Stimulated activated CD8-positive, alpha-beta memory T cell treated with anti-CD3 and anti-CD28 coated beads, Interleukin-15, amount 100 ng/mL, for 4 hours (primary cell): Measurements from ENCODE around the gene CNTFR.

Source experiments
- DNase-seq, 2 donors: peaks; one replicate each; pipeline ENCODE4 v3.0.0-alpha.2; 2020; ENCODE audit warnings: low read depth in 2 of 2

CNTFR gene

GRCh38 chr9:34620061-34620994 lies 30.8 kb upstream of the CNTFR start, which contains the start of gene DCTN3:
Gene DCTN3 (minus strand): TSS chr9:34620495. CDS start chr9:34620464, 31 bp downstream.
- peak; percentile 75 to 88 for DNase-seq

- DNase-seq: no peak
Observed at GRCh38 chr9:34615132-34615531, 25.6 kb upstream of the CNTFR start.

GRCh38 chr9:34612788-34613390 lies 23.4 kb upstream of the CNTFR start:
- DNase-seq: peak in 1 of 2 donors; percentile 32

DNA sequence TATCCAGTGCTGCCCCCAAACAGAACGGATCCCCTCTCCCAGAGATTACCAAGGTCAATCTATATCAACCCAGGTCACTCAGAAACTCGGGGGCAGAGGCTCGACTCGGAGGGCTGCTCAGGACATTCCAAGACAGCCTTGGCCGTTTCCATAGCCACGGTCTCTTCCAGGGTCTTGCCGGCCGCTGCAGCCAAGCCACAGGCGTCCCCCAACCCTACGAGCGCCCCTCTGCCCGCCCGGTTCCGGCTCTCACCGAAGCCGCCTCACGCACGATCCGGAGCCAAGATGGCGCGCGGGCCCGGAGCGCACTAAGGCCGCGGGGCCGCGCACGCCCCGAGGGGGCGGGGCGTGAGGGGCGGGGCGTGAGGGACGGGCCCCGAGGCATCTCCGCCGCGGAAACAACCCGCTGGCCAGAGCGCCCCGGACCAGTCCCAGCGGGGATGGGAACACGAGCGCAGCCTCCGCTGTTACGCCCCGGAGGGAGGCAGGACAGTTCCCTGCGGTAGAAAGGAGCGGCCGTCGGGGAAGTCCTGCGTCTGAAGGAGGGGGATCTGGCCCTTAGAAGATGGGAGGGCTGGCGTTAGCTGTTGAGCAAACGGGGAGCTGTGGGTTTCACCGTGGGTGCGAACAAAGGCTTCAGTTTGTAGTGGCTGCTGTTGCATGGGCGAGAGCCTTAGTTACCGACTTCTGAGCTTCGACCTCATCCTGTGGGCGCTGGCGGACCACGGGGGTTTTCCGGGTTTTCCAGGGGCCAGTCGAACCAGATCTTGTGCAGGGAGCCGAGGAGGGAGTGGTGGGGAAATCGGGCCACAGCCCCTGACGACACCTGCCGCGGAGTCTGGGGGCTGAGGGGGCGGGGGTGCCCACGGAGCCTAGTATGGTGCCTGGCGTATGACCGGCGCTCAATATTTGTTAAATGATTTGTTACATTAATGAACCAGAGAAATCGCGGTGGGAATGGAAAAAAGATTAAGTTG lies 22.6 kb upstream of the CNTFR start, which contains the start of gene RPP25L:
Gene RPP25L (minus strand): TSS at position 287 of the 977 bp plus-strand sequence. CDS start 801 bp downstream, outside the sequence.
- DNase-seq: peak; percentile 61 to 68

- DNase-seq: no peak
Observed at GRCh38 chr9:34611251-34611810, 21.8 kb upstream of the CNTFR start.

DNA sequence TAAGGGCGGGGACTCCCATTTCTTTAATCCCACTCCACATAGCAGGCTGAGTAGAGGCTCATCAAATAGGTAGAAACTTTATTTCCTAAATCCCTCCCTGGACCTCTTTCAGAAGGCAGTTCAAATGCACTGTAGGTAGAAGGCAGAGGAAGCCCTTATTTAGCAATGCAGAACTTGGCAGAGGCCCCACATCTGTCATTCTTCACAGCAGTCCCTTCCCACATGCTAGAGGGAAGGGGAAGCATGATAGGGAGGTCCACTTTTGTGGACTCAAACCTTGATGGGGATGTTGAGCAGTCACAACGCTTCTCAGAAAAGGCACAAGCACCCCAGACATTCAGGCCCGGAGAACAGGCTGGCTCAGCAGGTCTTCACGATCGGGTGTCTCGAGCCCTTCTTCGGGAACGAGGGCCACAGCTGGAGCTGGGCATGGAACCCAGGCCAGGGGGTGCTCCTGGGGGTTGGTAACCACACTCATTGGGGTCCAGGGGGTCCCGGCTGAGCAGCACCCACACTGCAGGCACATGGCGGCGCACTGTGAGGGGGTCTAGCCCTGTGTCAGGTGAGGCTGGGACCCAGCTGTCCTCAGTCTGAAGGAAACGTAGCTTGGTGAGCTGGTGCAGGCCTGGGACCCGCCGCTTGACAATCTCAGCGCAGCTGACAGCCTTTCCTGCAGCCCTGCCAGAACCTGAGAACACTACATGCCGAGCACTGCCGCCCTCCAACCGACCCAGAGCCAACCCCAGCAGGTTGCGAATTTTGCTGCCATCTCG lies 21.1 kb upstream of the CNTFR start:
- DNase-seq: no peak

DNA sequence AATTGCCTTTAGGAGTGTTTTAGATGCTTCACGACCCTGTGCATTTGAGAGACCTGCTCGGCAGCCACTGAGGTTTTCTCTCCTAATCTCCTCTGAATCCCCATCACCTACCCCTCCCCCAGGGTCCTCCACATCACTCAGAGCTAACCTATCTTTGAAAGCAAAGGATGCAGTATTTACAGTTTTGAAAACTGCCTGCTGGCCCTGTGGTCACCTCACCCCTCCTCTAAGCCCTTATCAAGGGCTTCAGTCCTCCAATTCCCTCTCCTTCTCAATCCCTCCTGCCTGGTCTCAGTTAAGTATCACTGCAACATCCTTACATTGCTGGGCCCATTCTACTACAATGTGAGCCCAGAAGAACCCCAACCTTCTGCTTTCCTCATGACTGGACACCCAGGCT lies 17.8 kb upstream of the CNTFR start:
- DNase-seq: no peak

DNA sequence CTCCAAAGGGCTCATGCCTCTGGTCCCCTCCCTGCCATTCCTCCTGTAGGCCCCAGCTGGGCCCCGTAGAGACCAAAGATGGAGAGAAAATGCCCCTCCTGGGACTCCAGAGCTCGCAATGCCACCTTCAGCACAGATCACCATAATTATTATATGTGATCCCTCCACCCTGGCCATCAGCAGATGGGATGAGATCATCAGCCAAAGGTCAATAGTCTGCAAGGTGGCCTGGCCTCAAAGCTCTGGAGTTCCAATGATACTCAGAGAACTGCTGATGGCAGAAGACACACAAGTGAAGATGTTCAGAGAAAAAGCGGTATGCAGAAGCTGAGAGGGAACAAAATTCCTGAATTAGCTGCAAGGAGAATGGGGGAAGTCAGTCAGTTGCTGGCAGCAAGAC lies 17.4 kb upstream of the CNTFR start:
- no peak for DNase-seq

- no peak for DNase-seq
Observed at GRCh38 chr9:34606190-34606589, 16.7 kb upstream of the CNTFR start.

- DNase-seq: peak; percentile 53 to 61
Observed at GRCh38 chr9:34603610-34604231, 14.2 kb upstream of the CNTFR start.

- no peak for DNase-seq
Observed at GRCh38 chr9:34601937-34602573, 12.5 kb upstream of the CNTFR start.

GRCh38 chr9:34600908-34601307 lies 11.4 kb upstream of the CNTFR start:
- DNase-seq: no peak

GRCh38 chr9:34599546-34599945 lies 10.0 kb upstream of the CNTFR start:
- no peak for DNase-seq

DNA sequence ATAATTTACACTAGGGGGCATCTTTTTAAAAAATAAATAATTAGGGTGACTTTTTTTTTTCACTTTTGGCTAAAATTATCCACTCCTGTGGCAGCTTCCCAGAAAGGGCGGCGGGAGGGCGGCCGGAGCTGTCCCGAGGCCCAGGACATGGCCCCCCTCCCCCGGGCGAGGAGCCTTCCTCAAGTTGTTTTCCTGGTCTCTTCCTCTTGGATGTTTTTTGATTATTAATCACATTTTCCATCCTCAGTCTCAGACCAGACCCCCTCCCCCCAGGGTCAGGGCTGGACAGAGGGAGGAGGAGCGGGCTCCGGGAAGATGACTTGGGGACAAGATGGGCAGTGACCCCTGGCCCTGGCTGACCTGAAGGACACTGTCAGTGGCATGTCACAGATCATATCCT lies 4.7 kb upstream of the CNTFR start:
- no peak for DNase-seq

GRCh38 chr9:34592895-34593601 lies 3.5 kb upstream of the CNTFR start:
- no peak for DNase-seq

GRCh38 chr9:34591917-34592866 lies 2.7 kb upstream of the CNTFR start:
- no peak for DNase-seq

DNA sequence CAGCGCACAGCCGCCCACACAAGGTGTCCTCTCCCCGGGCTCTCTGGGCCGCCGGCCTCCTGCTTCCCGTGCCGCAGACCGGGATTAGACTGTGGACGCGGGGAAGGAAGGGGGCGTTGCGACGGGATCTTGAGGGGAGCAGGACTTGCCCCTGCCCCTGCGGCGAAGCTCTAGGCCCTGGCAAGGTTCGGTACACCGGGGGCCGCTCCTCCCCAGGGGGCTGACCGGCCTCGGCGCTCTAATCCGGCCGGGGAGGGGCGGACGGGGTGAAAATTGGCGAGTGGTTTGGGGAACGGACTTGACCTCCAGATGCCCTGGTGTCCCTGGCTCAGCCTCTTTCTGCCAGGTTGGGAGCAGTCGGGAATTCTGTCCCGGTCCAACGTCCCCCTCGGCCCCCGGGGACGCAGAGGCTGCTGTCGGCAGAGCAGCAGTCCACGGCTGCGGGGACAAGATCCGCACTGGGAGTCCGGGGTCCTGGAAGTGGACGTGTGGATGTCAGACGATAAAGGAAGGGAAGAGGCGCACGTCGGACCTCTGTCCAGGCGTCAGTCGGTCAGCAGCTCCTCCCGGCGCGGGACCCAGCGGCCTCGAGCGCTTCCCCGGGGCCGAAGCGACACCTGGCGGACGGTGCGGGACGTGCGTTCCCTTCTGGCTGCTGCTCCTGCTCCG lies 1.9 kb upstream of the CNTFR start:
- DNase-seq: peak; percentile 43 to 50
